Neural cell (in vitro differentiated cells): ENCODE measurements around the gene CLDN8.

Experiments
- EP300 ChIP-seq: fragments of 450-650 bp; conservative IDR thresholded peaks from 2 replicates; pipeline ENCODE4 v1.6.1; 2014; ENCODE audit warnings: antibody characterized with exemption, mild to moderate bottlenecking, moderate library complexity; ENCODE audit not compliant: poor library complexity, severe bottlenecking
- EZH2 ChIP-seq: fragments of 200-600, 300-800 bp; shearing (Covaris generic), sonication (generic); IDR thresholded peaks from 2 replicates; pipeline ENCODE4 v1.6.1; 2014; ENCODE audit warnings: antibody characterized with exemption, low read length, borderline replicate concordance, mild to moderate bottlenecking; ENCODE audit not compliant: insufficient read depth, poor library complexity, severe bottlenecking
- POLR2AphosphoS5 ChIP-seq: IDR thresholded peaks from 2 replicates; pipeline ENCODE4 v1.6.1; 2012
- TAF1 ChIP-seq: IDR thresholded peaks from 2 replicates; pipeline ENCODE4 v1.6.1; 2012; ENCODE audit warnings: low read depth
- TF ChIP-seq, protein P1 (sequence below): IDR thresholded peaks from 2 replicates; pipeline ENCODE4 v1.6.1; 2012; ENCODE audit warnings: borderline replicate concordance
- TF ChIP-seq, protein P2 (sequence below): fragments of 450-650 bp; IDR thresholded peaks from 2 replicates; pipeline ENCODE4 v1.5.1; 2014; ENCODE audit warnings: antibody characterized with exemption, mild to moderate bottlenecking, moderate library complexity; ENCODE audit not compliant: poor library complexity, severe bottlenecking

DNA sequence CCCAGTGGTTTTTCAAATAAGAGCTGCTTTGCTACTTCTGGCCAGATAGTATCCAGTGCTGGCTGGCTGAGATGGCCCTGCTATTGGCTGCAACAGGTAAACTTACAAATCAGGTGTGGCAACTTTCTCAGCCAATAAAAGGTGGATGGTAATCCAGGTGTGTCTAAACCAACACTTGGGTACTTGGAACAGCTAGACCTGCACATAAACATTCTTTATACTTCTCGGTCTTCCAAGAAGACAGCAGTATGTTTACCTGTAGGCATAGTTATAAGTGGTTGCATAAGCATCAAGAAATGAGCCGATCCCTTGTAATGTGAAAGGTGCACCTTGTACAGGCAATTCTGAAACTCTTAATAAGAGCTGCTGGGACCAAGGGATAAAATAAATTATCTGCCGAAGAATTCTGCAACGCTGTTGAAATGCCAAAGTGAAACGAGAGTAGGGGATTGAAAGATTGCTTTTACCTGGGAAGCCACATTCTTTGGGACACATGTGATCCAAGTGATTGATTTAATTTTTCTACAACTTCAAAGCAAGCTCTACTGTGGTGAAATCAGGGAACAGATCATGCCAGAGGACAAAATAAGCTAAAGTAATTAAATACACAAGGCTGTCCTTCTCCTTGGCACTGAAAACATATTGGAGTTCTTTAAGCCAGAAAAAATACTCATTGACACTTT lies at the start of gene CLDN8:
- TF ChIP-seq EP300 (no peak), EZH2 (no peak), TAF1 (no peak), POLR2AphosphoS5 (no peak)
- TF ChIP-seq, protein P1, sequence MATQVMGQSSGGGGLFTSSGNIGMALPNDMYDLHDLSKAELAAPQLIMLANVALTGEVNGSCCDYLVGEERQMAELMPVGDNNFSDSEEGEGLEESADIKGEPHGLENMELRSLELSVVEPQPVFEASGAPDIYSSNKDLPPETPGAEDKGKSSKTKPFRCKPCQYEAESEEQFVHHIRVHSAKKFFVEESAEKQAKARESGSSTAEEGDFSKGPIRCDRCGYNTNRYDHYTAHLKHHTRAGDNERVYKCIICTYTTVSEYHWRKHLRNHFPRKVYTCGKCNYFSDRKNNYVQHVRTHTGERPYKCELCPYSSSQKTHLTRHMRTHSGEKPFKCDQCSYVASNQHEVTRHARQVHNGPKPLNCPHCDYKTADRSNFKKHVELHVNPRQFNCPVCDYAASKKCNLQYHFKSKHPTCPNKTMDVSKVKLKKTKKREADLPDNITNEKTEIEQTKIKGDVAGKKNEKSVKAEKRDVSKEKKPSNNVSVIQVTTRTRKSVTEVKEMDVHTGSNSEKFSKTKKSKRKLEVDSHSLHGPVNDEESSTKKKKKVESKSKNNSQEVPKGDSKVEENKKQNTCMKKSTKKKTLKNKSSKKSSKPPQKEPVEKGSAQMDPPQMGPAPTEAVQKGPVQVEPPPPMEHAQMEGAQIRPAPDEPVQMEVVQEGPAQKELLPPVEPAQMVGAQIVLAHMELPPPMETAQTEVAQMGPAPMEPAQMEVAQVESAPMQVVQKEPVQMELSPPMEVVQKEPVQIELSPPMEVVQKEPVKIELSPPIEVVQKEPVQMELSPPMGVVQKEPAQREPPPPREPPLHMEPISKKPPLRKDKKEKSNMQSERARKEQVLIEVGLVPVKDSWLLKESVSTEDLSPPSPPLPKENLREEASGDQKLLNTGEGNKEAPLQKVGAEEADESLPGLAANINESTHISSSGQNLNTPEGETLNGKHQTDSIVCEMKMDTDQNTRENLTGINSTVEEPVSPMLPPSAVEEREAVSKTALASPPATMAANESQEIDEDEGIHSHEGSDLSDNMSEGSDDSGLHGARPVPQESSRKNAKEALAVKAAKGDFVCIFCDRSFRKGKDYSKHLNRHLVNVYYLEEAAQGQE: no peak
- TF ChIP-seq, protein P2, sequence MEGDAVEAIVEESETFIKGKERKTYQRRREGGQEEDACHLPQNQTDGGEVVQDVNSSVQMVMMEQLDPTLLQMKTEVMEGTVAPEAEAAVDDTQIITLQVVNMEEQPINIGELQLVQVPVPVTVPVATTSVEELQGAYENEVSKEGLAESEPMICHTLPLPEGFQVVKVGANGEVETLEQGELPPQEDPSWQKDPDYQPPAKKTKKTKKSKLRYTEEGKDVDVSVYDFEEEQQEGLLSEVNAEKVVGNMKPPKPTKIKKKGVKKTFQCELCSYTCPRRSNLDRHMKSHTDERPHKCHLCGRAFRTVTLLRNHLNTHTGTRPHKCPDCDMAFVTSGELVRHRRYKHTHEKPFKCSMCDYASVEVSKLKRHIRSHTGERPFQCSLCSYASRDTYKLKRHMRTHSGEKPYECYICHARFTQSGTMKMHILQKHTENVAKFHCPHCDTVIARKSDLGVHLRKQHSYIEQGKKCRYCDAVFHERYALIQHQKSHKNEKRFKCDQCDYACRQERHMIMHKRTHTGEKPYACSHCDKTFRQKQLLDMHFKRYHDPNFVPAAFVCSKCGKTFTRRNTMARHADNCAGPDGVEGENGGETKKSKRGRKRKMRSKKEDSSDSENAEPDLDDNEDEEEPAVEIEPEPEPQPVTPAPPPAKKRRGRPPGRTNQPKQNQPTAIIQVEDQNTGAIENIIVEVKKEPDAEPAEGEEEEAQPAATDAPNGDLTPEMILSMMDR: no peak
